ENCODE results near the gene TMEM14A. TPM values are rescaled to one million over a fixed set of nuclear protein-coding genes. Genes with fewer than 3 reads are reported as not detected.

Gene TMEM14A
- total and polyA plus RNA-seq, 8 donors = 10.7 to 29.9 (median 23.2) TPM; not detected in 1

GRCh38 chr6:52735071-52735470 is 64.2 kb downstream of the TMEM14A start:
- Histone ChIP-seq H3K27me3 (no peaks in the 10 kb centered on the region), H3K36me3 (no peaks in the 10 kb centered on the region), H3K9me3 (peaks cover 0 to 2% (median 0%) of the 10 kb centered on the region in 4 donors), H3K4me1 (peaks cover 1 to 7% (median 4%) of the 10 kb centered on the region in 4 donors), H3K4me3 (no peak overlapping the region), H3K27ac (no peak overlapping the region)
- TF ChIP-seq POLR2AphosphoS5 (IDR thresholded peaks at IDR 0.05) (no peak), POLR2A (IDR thresholded peaks at IDR 0.05) (no peak), EP300 (IDR thresholded peaks at IDR 0.05) (no peak), CTCF (IDR thresholded peaks at IDR 0.05) (no peak)
- intact Hi-C loops (cut with DNase I; ENCODE audit: low total_unique reads) = no loop called here
- 68 to 84% (median 75%) methylated on average over 6 of the region's 6 CpGs for WGBS, 5 donors
- DNase-seq = no peak

GRCh38 chr6:52736145-52736544 is 65.2 kb downstream of the TMEM14A start:
- Histone ChIP-seq H3K9me3 (peaks cover 0 to 10% (median 0%) of the 10 kb centered on the region in 4 donors), H3K36me3 (no peaks in the 10 kb centered on the region), H3K4me3 (no peak overlapping the region), H3K4me1 (peaks cover 0 to 7% (median 4%) of the 10 kb centered on the region in 4 donors), H3K27me3 (no peaks in the 10 kb centered on the region), H3K27ac (no peak overlapping the region)
- intact Hi-C loops (cut with DNase I; ENCODE audit: low total_unique reads) = no loop called here
- WGBS, 5 donors = 77 to 100% (median 97%) methylated on average over 1 of the region's 1 CpG
- no peak for DNase-seq
- TF ChIP-seq POLR2A (IDR thresholded peaks at IDR 0.05) (no peak), POLR2AphosphoS5 (IDR thresholded peaks at IDR 0.05) (no peak), EP300 (IDR thresholded peaks at IDR 0.05) (no peak), CTCF (IDR thresholded peaks at IDR 0.05) (no peak)

Small RNA genes within 50 kb of the gene (small RNA-seq; reads per million reads assigned to genes)
- gene AL109918.2 = 0 reads per million in 4 donors

Other genes with a start within 250 kb of the TMEM14A start
- 10 to 100 TPM in 2 of 5 donors, 1 to 10 TPM in 3; 1.4 to 14.1 (median 6.4) TPM for gene TRAM2, start 94.1 kb upstream of the TMEM14A start, total RNA-seq
- 1 to 10 TPM; 2.1 to 2.7 (median 2.1) TPM for gene TRAM2, start 94.1 kb upstream of the TMEM14A start, polyA plus RNA-seq
- 1 to 10 TPM in 2 of 5 donors, under 1 TPM in 1, not detected in 2; 0.89 to 6.8 (median 2.9) TPM for gene GSTA2, start 92.4 kb downstream of the TMEM14A start, total RNA-seq
- gene GSTA2, start 92.4 kb downstream of the TMEM14A start, polyA plus RNA-seq = 1 to 10 TPM; 4.9 to 9.8 (median 7.6) TPM
- gene GSTA1, start 132.7 kb downstream of the TMEM14A start, total RNA-seq = 100 to 1,000 TPM in 2 of 5 donors, 10 to 100 TPM in 2, not detected in 1; 15.9 to 216 (median 76.6) TPM
- gene GSTA1, start 132.7 kb downstream of the TMEM14A start, polyA plus RNA-seq = 100 to 1,000 TPM in 2 of 3 donors, 1 to 10 TPM in 1; 8.2 to 292 (median 183) TPM
- not detected for gene GSTA5, start 169.7 kb downstream of the TMEM14A start, total RNA-seq
- not detected for gene GSTA5, start 169.7 kb downstream of the TMEM14A start, polyA plus RNA-seq
- not detected for gene GSTA3, start 238.6 kb downstream of the TMEM14A start, total RNA-seq
- gene GSTA3, start 238.6 kb downstream of the TMEM14A start, polyA plus RNA-seq = 1 to 10 TPM in 2 of 3 donors, under 1 TPM in 1; 1.00 to 8.9 (median 2.3) TPM